HG03378 (cell line): ENCODE data around the gene AATK.

Source experiments
- ATAC-seq: cut with Tn5 transposase; IDR thresholded peaks from one replicate; pipeline ENCODE4 v1.9.1; 2021; ENCODE audit warnings: mild to moderate bottlenecking, moderate library complexity; ENCODE audit not compliant: unreplicated experiment

AATK gene

DNA sequence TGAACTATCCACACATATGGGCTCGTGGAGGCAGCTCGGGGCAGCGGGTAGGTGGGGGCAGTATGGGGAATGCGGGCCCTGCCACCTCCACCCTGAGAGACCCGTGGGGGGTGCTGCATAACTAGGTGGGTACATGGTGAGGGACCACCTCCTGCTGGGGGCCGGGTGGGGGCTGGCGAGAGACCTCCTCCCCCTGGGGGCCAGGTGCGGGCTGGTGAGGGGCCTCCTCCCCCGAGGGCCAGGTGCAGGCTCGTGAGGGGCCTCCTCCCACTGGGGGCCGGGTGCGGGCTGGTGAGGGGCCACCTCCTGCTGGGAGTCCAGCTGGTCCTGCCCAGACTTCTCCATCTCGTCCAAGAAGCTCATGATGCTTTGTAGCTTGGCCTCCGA lies 31.4 kb upstream of the AATK start:
- ATAC-seq: no peak

DNA sequence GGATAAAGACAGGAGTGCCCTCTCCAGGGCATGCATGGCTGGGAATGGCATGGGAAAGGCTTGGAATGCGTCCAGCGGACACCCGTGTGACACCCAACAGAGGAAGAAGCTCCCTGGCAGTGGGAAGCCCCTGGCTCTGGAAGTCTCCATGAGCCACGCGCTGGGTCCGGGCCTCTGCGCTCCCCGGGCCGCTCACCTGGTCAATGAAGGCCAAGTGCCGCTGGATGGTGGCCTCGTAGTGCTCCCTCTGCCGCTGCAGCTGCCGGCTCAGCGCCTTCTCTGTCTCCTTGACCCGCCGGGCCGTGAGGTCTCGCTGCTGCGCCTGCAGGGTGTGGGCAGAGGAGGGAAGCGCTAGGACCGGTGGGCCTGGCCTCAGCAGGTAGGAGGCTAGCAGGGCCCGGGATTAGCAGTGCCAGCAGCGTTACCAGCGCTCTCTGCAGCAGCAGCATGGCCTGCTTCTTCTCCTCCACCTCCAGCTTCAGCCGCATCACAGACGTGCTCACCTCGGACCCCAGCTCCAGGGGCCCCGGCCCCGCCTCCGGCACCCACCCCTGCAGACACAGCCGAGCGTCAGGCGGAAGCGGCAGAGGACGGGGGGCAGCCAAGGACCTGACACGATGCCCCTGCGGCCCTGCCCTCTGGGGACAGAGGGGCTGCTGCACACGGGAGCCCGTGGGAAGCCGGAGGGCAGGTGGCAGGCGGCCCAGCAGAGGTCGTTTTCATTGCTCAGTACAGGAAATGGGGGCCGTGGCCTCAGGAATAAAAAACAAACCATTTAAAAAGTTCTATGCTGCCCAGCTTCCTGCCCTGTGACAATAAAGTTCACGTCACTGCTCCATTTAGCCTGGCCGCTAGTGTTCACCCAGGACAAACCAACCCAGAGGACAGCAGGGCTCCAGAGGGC lies 30.7 kb upstream of the AATK start:
- no peak for ATAC-seq

DNA sequence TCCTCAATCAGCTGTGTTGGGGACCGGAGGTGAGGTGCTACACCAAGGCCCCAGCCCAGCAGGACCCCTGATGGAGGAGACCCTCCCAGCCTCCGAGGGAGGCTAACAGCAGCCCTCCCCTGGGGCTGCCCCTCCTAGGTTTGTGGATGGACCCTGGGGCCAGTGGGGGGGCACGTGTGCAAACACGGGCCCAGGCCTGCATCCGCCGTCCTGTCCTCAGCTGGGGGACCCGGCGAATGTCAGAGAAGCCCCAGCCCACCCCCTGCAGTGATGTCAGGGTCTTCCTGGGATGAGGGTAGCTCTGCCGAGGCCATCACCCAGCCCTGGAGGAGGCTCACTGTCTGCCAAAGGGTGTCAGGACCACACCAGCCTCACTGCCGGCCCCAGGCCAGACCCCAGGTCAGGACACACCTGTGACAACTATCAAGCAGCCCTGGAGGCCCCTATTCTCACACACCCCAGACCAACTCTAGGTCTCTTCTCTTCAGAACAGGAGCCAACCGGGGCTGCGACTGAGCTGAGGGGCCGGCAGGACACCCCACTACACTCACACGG lies 30.0 kb upstream of the AATK start:
- no peak for ATAC-seq

DNA sequence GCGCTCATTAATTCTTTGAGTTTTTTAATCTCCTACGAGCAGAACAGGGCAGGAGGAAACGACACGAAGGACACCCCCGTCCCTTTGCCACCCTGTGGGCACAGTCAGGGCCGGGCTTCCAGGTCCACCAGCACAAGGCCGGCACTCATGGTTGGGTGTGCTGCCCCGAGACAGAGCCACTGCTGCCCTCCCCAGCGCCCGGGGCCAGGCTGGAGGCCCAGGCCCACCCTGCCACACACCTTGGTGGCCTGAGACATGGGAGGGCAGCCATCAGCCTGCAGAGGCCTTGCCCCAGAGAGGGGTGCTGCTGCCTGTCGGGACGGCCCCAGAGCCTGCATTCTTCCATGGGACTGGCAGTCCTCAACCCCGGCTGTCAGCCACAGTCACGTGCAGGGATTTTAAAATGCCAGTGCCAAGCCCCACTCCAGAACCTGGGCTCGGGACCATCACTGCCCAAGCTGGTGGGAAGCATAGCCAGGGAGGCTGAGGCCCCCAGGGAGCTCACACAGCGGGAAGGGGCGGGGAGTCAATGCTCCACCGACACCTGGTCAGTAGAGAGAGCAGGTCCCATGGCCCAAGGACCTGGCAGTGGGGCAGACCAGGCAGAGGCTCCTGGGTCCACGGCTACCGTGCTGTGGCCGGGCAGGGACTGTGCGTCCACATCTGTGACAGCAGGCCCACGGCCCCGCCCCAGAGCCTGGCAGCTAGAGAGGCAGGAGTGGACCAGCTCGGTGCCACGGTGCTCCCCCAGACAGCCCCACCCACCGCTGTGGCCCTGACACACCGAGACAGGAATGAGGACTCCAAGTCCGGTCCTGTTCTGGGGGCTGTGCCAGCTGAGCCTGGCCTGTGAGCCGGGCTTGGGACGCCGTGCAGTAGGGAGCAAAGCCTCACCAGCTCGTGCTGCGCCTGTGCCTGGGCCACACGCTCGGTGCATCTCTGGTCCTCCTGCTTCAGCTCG lies 29.2 kb upstream of the AATK start:
- no peak for ATAC-seq

GRCh38 chr17:81194225-81194760 lies 28.3 kb upstream of the AATK start:
- ATAC-seq: no peak

DNA sequence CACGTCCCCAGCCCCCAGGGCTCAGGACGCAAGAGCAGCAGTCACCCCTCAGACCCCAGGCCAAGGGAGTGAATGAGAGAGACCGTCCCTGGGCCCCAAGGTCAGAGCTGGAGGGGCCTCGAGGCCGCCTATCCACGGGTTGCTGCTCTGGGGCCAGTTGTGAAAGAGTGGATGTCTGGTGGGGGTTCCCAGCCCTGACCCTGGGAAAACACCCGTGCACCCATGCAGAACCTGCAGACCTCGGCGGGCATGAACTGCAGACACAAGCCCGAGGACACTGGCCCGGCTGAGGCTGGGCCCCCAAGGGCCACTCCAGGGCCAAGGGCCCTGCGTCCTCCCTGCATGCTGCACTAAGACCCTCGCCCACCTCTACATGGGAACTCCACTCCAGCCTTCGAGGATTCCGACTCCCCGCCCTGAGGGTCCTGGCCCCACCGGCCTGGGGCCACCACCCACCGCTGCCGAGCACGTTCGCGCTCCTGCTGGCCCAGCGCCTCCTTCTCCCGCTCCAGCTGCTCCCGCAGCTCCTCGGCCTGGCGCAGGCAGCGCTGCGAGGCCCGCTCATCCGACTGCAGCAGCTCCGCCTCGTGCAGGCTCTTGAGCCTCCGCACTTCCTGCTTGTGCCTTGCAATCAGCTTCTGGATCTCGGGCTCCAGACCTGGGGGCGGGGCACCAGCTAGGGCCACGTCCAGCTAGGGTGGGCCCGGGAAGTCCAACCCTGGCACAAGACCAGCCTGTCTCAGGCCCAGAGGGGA lies 27.6 kb upstream of the AATK start:
- ATAC-seq: no peak

DNA sequence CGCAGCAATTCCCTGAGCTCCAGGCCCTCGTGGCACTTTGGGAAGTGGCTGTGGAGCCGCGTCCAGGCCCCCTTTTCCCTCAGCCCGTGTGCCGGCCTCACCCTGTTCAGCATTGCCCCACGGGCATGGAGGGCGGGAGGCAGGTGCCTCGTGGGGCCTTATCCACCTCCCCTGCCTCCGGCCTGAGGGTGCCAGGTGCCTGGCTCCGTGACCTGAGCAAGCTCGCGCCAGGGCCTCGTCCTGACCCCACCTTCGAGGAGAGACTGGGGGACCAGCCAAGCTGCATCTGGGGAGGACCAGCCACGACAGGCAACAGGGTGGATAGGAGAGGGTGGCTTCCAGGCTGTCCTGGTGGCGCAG lies 27.0 kb upstream of the AATK start:
- ATAC-seq: no peak

DNA sequence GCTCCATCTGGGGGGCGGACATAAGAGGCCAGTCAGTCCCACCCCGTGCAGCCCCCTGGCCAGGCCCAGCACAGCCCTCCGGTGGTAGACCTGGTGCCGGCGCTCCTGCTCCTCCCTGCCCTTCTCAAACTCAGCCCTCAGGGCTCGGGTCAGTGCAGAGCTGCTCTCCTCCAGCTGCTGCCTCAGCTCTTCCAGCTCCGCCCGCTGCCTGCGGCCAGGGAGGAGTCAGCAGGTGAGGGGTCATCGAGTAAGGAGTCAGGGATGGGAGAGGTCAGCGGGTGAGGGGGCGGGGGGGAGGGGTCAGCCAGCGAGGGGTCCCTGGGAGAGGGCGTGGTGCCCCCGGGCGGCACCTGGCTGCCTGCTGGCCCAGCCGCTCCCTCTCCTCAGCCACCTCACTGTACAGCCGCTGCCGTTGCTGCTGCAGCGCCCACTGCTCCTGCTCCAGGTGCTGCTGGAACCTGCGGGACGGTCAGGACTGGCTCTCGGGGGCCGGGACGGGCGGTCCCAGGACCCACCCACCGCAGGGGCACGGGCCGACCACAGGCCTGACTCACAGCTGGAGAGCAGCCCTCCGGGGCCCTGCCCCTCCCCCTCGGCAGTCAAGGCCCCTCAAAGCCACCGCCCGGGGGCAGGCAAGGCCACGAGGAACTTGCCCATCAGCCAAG lies 26.5 kb upstream of the AATK start:
- no peak for ATAC-seq

DNA sequence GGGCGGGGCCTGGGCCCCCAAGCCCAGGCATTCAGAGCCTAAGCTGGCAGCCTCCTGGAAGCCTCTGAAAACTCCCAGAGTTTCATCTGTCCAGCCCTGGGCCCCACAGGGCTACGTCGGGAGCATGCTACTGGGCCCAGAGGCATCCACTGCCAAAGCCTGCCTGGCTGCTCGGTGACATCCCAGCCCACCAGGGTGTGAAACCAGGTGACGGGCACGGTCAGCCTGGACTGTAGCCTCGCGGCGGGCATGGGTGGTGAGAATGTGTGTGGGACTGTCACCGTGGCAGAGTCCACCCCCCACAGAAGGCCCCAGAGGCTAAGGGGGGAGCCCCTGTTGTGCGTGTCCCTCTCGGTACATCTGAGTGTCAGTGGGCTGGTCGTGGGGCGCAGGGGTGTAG lies 25.6 kb upstream of the AATK start:
- no peak for ATAC-seq

DNA sequence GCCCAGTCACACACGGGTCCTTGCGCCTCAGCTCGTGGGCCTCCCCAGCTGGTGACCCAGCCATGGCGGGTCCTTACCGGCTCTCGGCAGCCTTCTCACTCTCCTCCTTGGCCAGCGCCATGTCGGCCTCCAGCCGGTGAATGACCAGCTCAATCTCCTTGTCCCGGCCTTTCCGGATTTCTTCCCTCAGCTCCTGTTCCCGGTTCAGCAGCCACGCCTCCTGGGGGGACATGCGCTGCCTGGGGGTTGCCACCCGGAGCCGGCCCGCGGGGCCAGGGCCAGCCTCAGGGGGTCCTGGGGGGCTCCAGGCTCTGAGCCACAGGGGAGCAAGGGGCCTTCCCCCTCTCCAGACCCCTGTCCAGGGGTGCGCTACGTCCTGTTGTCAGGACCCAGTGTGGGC lies 25.1 kb upstream of the AATK start:
- no peak for ATAC-seq

DNA sequence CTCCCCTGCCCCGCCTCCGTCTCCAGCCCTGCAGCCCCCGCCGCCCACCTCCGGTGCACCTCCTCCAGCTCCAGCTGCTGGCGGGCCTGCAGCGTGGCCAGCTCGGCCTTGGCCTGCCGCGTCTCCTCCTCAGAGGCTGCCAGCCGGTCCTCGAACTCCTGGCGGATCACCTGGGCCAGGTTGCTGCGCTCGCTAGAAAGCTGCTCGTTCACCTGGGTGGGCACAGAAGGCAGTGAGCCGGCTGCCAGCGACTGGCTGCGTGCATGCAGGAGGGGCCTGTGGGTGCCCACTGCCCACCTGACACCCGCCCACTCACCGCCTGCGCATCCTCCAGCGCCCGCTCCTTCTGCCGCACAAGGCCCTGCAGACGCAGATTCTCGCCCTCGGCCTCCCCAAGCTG lies 24.6 kb upstream of the AATK start:
- no peak for ATAC-seq

GRCh38 chr17:81189670-81190530 lies 23.9 kb upstream of the AATK start:
- ATAC-seq: no peak

- no peak for ATAC-seq
Measured at GRCh38 chr17:81189016-81189415, 23.0 kb upstream of the AATK start.

DNA sequence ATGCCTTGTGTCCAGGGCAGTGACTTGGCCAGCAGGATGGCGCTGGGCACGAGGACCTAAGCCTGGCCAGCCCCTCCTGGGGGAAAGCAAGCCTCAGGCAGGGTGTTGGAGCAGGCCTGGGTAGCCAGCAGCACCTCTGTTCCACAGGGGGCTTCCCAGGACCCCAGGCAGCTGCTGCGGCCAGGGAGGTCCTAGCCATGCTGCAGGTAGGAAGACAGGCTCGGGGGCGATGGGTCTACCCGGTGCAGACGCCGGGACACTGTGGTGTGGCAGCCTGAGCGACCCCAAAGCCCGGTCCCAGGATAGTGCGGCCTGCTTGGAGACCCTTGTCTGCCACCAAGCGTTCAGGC lies 22.4 kb upstream of the AATK start:
- ATAC-seq: no peak

GRCh38 chr17:81187586-81188490 lies 21.8 kb upstream of the AATK start:
- ATAC-seq: no peak

DNA sequence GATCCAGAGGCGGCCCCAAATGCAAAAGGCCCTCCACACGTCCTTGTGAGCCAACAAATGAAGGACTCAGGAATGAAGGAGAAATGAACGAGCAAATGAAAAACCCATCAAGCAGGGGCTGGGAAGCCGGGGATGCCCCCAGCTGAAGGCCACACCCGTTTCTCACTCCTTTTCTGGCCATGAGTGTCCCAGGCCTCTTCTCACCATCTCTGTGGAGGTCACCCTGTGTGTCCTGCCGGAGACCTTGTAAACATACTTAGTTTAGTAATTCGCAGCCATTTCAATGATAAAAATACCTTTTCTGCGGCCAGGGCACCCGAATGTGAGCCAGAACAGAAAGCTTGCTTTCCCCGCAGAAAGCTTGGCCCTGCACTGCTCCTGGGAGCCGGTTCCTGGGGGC lies 21.1 kb upstream of the AATK start:
- no peak for ATAC-seq

GRCh38 chr17:81186203-81186602 lies 20.2 kb upstream of the AATK start:
- no peak for ATAC-seq

DNA sequence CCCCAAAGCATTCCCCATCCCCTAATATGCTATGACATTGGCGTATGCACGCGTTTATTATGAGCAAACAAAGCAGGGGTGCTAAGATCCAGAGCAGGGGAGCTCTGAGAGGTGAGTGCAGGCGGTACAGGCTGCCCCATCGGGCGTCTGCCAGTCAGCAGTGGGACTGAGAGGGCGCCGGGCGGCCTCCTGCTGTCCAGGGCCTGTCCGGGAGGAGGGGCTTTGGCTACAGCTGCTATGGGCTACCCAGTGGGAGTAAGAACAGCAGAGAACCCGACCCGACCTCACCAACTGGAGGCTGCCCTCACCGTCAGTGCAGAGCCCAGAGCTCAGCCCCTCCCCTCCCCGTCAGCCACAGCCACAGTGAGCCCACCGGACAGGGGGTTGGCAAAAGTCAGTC lies 18.5 kb upstream of the AATK start:
- no peak for ATAC-seq
